ENCODE results near the gene DBR1. TPM values are rescaled to one million over a fixed set of nuclear protein-coding genes. Genes with fewer than 3 reads are reported as not detected.

The DBR1 gene
- total RNA-seq, 2 experiments from 2014 or later: 21.2 to 22.7 TPM

DNA sequence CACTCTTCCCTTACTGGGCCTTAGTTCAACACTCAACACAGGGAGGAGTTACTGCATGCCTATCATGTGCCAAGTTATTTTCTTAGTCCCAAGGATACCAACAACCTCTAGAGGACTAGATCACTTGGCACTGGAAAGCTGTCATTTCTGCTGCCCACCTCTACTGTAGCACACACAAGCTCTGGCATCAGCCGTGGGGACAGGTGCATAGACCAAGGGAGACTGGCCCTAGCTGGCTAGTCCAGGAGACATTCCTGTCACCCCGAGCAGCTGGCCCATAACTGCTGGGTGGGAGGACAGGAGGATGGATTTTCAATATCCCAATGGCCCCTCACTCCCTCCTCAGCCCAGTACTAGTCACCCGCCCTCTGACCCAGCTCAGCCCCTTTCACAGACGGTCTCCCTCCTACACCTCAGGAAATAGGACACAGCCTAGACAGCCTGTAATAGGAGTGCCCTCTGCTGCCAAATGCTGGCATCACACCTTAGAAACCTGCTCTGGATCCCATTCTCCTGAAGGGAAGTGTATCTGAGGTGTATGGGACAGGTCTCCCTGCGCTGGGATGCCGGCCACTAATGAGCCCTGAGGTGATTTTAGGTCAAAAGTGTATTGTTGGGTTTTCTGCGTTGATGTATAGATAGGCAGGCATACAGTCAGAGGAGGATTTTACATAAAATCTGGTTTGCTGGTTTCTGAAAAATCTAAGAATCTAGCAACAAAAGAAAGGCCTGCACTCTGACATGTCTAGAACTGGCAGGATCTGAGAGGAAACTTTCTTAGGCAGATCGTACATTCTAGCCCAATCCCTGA is 55.9 kb downstream of the DBR1 start:
- H3K4me3 Mint-ChIP-seq: no peak overlapping the region
- POLR2A ChIA-PET: no interaction called here
- ATAC-seq: peak; percentile 77

DNA sequence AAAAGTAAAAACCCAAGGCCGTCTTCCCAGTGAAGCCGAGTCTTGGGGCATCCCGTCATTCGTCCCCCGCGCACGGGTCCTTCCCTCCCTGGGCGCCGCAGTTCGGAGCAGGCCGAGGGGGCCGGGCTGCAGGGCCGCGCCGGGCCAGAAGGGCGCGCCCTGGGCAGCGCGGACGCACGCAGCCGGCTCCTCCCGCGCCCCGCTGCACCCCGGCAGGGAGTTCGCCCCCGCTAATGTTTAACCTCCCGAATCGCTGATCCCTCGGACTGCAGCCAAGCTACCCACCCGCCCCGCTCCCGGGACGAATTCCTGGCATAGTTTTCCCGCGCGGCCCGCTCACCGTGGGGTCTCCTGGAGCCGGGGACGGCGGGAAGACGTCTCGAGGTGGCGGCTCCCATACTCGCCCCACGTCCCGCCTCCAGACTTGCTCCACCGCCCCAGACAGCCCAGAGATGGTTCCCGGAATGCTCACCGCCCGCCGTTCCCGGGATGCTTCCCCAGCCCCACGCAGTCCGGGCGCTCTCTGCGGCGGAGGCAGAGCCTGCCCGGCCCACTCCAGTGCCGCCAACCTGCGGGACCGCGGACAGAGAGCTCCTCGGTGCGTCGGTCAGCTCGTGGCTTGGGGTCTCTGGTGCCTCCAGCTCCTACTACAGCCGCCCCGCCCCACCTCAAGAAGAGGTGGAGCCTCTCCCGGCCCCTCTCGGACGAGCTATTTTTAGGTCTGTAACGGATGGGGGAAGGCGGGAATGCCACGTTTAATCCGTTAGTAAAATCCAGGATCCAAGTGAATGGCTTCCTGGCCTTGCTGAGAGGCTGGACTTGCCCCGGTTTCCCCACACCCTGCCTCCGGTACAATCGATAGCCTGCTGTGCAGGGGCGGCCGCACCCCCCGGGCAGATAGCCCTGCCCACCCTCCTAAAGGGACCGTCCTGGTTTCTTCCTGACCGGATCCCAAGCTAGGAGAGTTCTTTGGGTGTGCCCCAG is 59.4 kb downstream of the DBR1 start, which contains the start of gene DZIP1L:
DZIP1L (minus strand) TSS at position 621 of the 984 bp plus-strand sequence. CDS start 11,637 bp downstream, outside the sequence.
- Mint-ChIP-seq H3K4me3 (peak within 1 kb of the TSS; percentile 71), H3K4me1 (ENCODE audit: low read depth) (peaks cover 4% of the 10 kb centered on the region), H3K9me3 (no peaks in the 10 kb centered on the region), H3K27ac (no peak within 1 kb of the TSS), H3K36me3 (ENCODE audit: low read depth) (no peaks in the 10 kb centered on the region), H3K27me3 (peaks cover 34% of the 10 kb centered on the region)
- POLR2A ChIA-PET: interaction anchor here (1.0 kb wide), 1 partner anchor 32 kb away, joined by 3 read pairs; no protein-coding TSS in a partner anchor
- TF ChIP-seq, protein P1, sequence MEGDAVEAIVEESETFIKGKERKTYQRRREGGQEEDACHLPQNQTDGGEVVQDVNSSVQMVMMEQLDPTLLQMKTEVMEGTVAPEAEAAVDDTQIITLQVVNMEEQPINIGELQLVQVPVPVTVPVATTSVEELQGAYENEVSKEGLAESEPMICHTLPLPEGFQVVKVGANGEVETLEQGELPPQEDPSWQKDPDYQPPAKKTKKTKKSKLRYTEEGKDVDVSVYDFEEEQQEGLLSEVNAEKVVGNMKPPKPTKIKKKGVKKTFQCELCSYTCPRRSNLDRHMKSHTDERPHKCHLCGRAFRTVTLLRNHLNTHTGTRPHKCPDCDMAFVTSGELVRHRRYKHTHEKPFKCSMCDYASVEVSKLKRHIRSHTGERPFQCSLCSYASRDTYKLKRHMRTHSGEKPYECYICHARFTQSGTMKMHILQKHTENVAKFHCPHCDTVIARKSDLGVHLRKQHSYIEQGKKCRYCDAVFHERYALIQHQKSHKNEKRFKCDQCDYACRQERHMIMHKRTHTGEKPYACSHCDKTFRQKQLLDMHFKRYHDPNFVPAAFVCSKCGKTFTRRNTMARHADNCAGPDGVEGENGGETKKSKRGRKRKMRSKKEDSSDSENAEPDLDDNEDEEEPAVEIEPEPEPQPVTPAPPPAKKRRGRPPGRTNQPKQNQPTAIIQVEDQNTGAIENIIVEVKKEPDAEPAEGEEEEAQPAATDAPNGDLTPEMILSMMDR (IDR thresholded peaks at IDR 0.05): peak; percentile 76
- CTCF ChIA-PET: interaction anchor here (0.8 to 6.6 kb wide), 6 partner anchors 28 to 319 kb away, joined by 3 to 181 read pairs (median 3); partner anchors contain the start of genes ARMC8 and ESYT3
- ATAC-seq: peak; percentile 91
- peak; percentile 44 for DNase-seq
- intact Hi-C loops (cut with micrococcal nuclease): no loop called here

More for the DNA sequence above, 55.9 kb downstream of the DBR1 start:
- TF ChIP-seq, protein P1 (IDR thresholded peaks at IDR 0.05): peak; percentile 76
- Mint-ChIP-seq H3K27ac (no peak overlapping the region), H3K4me1 (ENCODE audit: low read depth) (peaks cover 4% of the 10 kb centered on the region), H3K36me3 (ENCODE audit: low read depth) (no peaks in the 10 kb centered on the region), H3K9me3 (peaks cover 1% of the 10 kb centered on the region), H3K27me3 (peaks cover 30% of the 10 kb centered on the region)
- peak; percentile 75 for DNase-seq
- intact Hi-C loops (cut with micrococcal nuclease): loop anchor here (2.0 kb wide), 1 partner anchor 50 kb away; no protein-coding TSS in a partner anchor
- CTCF ChIA-PET: interaction anchor here (0.6 to 6.6 kb wide), 22 partner anchors 9 to 1086 kb away, joined by 3 to 181 read pairs (median 4); partner anchors contain the start of gene A4GNT

DNA sequence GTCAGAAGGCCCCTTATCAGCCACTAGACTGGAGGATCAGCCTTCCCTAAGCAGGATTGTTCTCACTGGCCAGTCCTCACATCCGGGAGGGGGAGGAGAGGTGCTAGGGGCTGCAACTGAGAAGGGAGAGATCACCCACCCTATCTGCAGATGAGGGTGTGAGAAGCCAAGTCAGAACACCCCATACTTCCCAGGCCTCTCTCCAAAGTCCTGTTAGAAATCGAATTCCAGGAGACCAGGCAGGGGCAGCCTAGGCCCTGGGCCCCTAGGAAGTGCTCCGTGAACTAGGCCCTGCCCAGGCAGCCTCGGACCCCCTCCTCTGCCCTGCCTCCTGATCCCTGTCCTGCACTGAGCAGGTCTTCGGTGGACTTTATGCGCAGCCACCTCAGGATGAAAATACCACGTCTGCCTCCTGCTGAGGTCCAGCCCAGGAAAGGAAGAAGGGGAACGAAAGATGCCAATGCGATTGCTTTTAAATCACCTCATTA is 60.2 kb downstream of the DBR1 start:
- intact Hi-C loops (cut with micrococcal nuclease): no loop called here
- H3K27me3 Mint-ChIP-seq: peaks cover 33% of the 10 kb centered on the region
- H3K4me3 Mint-ChIP-seq: peak overlapping the region; percentile 71
- no peaks in the 10 kb centered on the region for H3K36me3 Mint-ChIP-seq (ENCODE audit: low read depth)
- ATAC-seq (no peak), DNase-seq (no peak)
- no peaks in the 10 kb centered on the region for H3K9me3 Mint-ChIP-seq
- ChIA-PET POLR2A (no interaction called here), CTCF (no interaction called here)
- no peak overlapping the region for H3K27ac Mint-ChIP-seq
- H3K4me1 Mint-ChIP-seq (ENCODE audit: low read depth): peaks cover 4% of the 10 kb centered on the region
- TF ChIP-seq, protein P1 (IDR thresholded peaks at IDR 0.05): no peak

DNA sequence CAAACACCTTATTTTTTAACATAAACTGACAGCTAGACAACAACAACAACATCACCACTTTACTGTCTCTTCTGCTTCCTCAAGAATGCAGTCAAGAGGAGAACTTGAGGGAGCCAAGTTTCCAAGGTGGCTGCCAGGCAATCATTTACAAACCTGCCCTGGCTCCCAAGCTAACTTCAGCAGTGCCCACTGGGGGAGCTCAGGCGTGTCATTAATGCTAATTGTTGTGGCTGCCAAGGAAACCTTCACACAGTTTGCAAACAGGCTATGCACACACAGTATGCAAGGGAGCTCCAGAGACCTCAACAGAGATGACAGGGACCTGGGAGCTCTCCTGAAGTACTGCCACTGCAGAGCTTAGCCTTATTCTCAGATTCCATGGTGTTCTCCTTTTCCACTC is 61.4 kb downstream of the DBR1 start:
- Mint-ChIP-seq H3K9me3 (no peaks in the 10 kb centered on the region), H3K4me1 (ENCODE audit: low read depth) (peaks cover 4% of the 10 kb centered on the region), H3K27ac (no peak overlapping the region), H3K36me3 (ENCODE audit: low read depth) (no peaks in the 10 kb centered on the region), H3K27me3 (peaks cover 32% of the 10 kb centered on the region), H3K4me3 (no peak overlapping the region)
- no peak for ATAC-seq
- ChIA-PET CTCF (interaction anchor here (1.0 to 2.0 kb wide), 3 partner anchors 14 to 44 kb away, joined by 3 to 6 read pairs (median 4); no protein-coding TSS in a partner anchor), POLR2A (no interaction called here)
- TF ChIP-seq, protein P1 (IDR thresholded peaks at IDR 0.05): no peak
- intact Hi-C loops (cut with micrococcal nuclease): no loop called here
- no peak for DNase-seq

All from activated CD8-positive, alpha-beta T cell treated with anti-CD3 and anti-CD28 coated beads for 36 hours (primary cell).